NCI-H510A (cell line): ENCODE measurements around the gene TEX28.
"Not testable (repeated sequence)": the region's sequence is repeated elsewhere in the genome, so short reads cannot be mapped to it uniquely, and the experiment has no call there.

Experiments used
- DNase-seq: peaks from one replicate; lab custom pipeline; 2025; lab: John Stamatoyannopoulos, UW

TEX28 gene

GRCh38 chrX:154294791-154295574, at the start of gene TEX28:
TSS of gene TEX28 (minus strand) at chrX:154295124. CDS start at chrX:154292117, 3,007 bp downstream.
- DNase-seq, result no peak

- DNase-seq, result not testable (repeated sequence)
Measured at GRCh38 chrX:154343620-154344019, 48.7 kb upstream of the TEX28 start.

GRCh38 chrX:154343063-154343462, 48.1 kb upstream of the TEX28 start:
- not testable (repeated sequence) for DNase-seq

- DNase-seq, result not testable (repeated sequence)
Measured at GRCh38 chrX:154341399-154342298, 46.7 kb upstream of the TEX28 start.

- no peak for DNase-seq
Measured at GRCh38 chrX:154334496-154334895, 39.6 kb upstream of the TEX28 start.

- DNase-seq, result no peak
Measured at GRCh38 chrX:154333837-154334271, 38.9 kb upstream of the TEX28 start.

- DNase-seq, result no peak
Measured at GRCh38 chrX:154333116-154333515, 38.2 kb upstream of the TEX28 start.

GRCh38 chrX:154332561-154332960, 37.6 kb upstream of the TEX28 start:
- no peak for DNase-seq

GRCh38 chrX:154329294-154329693, 34.4 kb upstream of the TEX28 start:
- DNase-seq, result no peak

- DNase-seq, result no peak
Measured at GRCh38 chrX:154328646-154329045, 33.7 kb upstream of the TEX28 start.

- DNase-seq, result no peak
Measured at GRCh38 chrX:154327038-154327820, 32.3 kb upstream of the TEX28 start.

GRCh38 chrX:154325541-154325940, 30.6 kb upstream of the TEX28 start:
- DNase-seq, result no peak

GRCh38 chrX:154323537-154323936, 28.6 kb upstream of the TEX28 start:
- no peak for DNase-seq

- no peak for DNase-seq
Measured at GRCh38 chrX:154322890-154323289, 28.0 kb upstream of the TEX28 start.

- no peak for DNase-seq
Measured at GRCh38 chrX:154321594-154321993, 26.7 kb upstream of the TEX28 start.

GRCh38 chrX:154321152-154321551, 26.2 kb upstream of the TEX28 start:
- DNase-seq, result no peak

GRCh38 chrX:154320406-154320805, 25.5 kb upstream of the TEX28 start:
- no peak for DNase-seq

- DNase-seq, result no peak
Measured at GRCh38 chrX:154317391-154317995, 22.6 kb upstream of the TEX28 start.

GRCh38 chrX:154315416-154315815, 20.5 kb upstream of the TEX28 start:
- no peak for DNase-seq

- no peak for DNase-seq
Measured at GRCh38 chrX:154313147-154313546, 18.2 kb upstream of the TEX28 start.

GRCh38 chrX:154312116-154312515, 17.2 kb upstream of the TEX28 start:
- no peak for DNase-seq
